GM12878 (cell line): ENCODE results near the gene HOXD10. TPM values are rescaled to one million over a fixed set of nuclear protein-coding genes. Genes with fewer than 3 reads are reported as not detected.

Experiments used
- ATAC-seq: fragments of 200-7000 bp; cut with Tn5 transposase; 3 replicates; pipeline ENCODE4 v1.9.1; 2020; ENCODE audit warnings: mild to moderate bottlenecking, moderate library complexity
- BruUV-seq: library from RNA; stranded (reverse); fragments of 400-500 nt; replicated peaks from 2 replicates; lab custom pipeline; 2021; lab: Mats Ljungman, UMichigan
- CTCF ChIA-PET: fragments of 300-600 bp; sonication (Branson Sonifier 250); formaldehyde crosslinking; extraction: SDS; loops from one replicate; lab custom pipeline; 2021; ENCODE audit warnings: inconsistent platforms; lab: Yijun Ruan, JAX
- POLR2A ChIA-PET: fragments of 350-600 bp; formaldehyde crosslinking; extraction: SDS; loops from one replicate; lab custom pipeline; 2021; ENCODE audit warnings: inconsistent platforms; lab: Charles Lee
- RAD21 ChIA-PET: fragments of 300-600 bp; sonication (Branson Sonifier 250); formaldehyde crosslinking; loops from one replicate; lab custom pipeline; 2023; ENCODE audit warnings: antibody characterized with exemption; ENCODE audit not compliant: unreplicated experiment; lab: Charles Lee
- SMC1A ChIA-PET: fragments of 300-600 bp; sonication (Branson Sonifier 250); formaldehyde crosslinking; loops from one replicate; lab custom pipeline; 2023; ENCODE audit not compliant: unreplicated experiment, uncharacterized antibody; lab: Charles Lee
- DNase-seq: peaks from one replicate; pipeline ENCODE4 v3.0.0-alpha.2; 2011; ENCODE audit warnings: low read depth, low spot score
- FAIRE-seq: peaks from 3 replicates; lab custom pipeline; 2011; peaks lifted over from hg19 to GRCh38; lab: Jason Lieb, UNC
- H2AFZ ChIP-seq: 2 replicates; pipeline ENCODE4 v1.6.0; 2011; ENCODE audit warnings: low read depth, low read length, control low read depth; ENCODE audit not compliant: control insufficient read depth
- H3K27ac ChIP-seq: 2 replicates; pipeline ENCODE4 v1.5.1; 2011; ENCODE audit warnings: control low read depth; ENCODE audit not compliant: control insufficient read depth, insufficient read depth
- H3K27me3 ChIP-seq, 2 experiments: replicated peaks in 1 of 2; 2 replicates each; pipeline versions ENCODE4 v1.6.0 to v1.6.1; 2011; ENCODE audit warnings: low read length in 1 of 2; ENCODE audit not compliant: control insufficient read depth in 2 of 2, insufficient read depth in 2 of 2
- H3K36me3 ChIP-seq, 2 experiments: 2 replicates each; pipeline ENCODE4 v1.5.1; 2011; ENCODE audit warnings: low read length in 1 of 2; ENCODE audit not compliant: control insufficient read depth in 2 of 2, insufficient read depth in 2 of 2
- H3K4me1 ChIP-seq: 2 replicates; pipeline ENCODE4 v1.6.1; 2011; ENCODE audit warnings: mild to moderate bottlenecking, low read length, moderate library complexity, mixed read lengths; ENCODE audit not compliant: control insufficient read depth, insufficient read depth
- H3K4me2 ChIP-seq: 2 replicates; pipeline ENCODE4 v1.6.0; 2011; ENCODE audit warnings: control low read depth; ENCODE audit not compliant: control insufficient read depth, insufficient read depth
- H3K4me3 ChIP-seq: fragments of 200-600 bp; sonication (generic); 2 replicates; pipeline ENCODE4 v1.5.1; 2016
- H3K79me2 ChIP-seq: 2 replicates; pipeline ENCODE4 v1.6.0; 2011; ENCODE audit warnings: low read length; ENCODE audit not compliant: control insufficient read depth, insufficient read depth
- H3K9ac ChIP-seq: 2 replicates; pipeline ENCODE4 v1.8.0; 2011; ENCODE audit warnings: low read length, control low read depth, mixed read lengths; ENCODE audit not compliant: control insufficient read depth, insufficient read depth
- H3K9me3 ChIP-seq: replicated peaks from 3 replicates; pipeline ENCODE4 v1.5.1; 2011; ENCODE audit warnings: mild to moderate bottlenecking, low read length; ENCODE audit not compliant: control insufficient read depth, insufficient read depth
- H4K20me1 ChIP-seq: 2 replicates; pipeline ENCODE4 v1.6.0; 2011; ENCODE audit not compliant: control insufficient read depth, insufficient read depth
- BRCA1 ChIP-seq: IDR thresholded peaks from 2 replicates; pipeline ENCODE4 v1.6.1; 2011; ENCODE audit warnings: low read depth, low read length, improper control_type of control experiment
- KAT2A ChIP-seq: conservative IDR thresholded peaks from 2 replicates; pipeline ENCODE4 v1.6.1; 2011; ENCODE audit warnings: low read depth, low read length; ENCODE audit not compliant: control insufficient read depth
- MTA3 ChIP-seq: IDR thresholded peaks from 2 replicates; pipeline ENCODE4 v1.6.1; 2012; ENCODE audit warnings: low read length, inconsistent platforms, borderline replicate concordance
- RCOR1 ChIP-seq: conservative IDR thresholded peaks from 2 replicates; pipeline ENCODE4 v1.6.1; 2012; ENCODE audit warnings: low read depth, low read length, improper control_type of control experiment
- WRNIP1 ChIP-seq: IDR thresholded peaks from 2 replicates; pipeline ENCODE4 v1.6.1; 2011; ENCODE audit warnings: low read depth, low read length, improper control_type of control experiment, borderline replicate concordance
- WGBS: methylation state at CpG from one replicate; pipeline ENCODE4 v1.1.6; 2016; ENCODE audit warnings: low lambda C conversion rate; ENCODE audit not compliant: insufficient replicate concordance, insufficient coverage; ENCODE audit errors: missing lambda C conversion rate; 5-methylcytosine and 5-hydroxymethylcytosine counted together
- in situ Hi-C: fragments of 300-500 bp; cut with MboI; formaldehyde crosslinking; loops from 9 replicates; pipeline ENCODE4 v1.14.3; 2018; ENCODE audit warnings: mixed read lengths
- intact Hi-C: fragments of 100-400 bp; cut with micrococcal nuclease; formaldehyde crosslinking; loops from one replicate; pipeline ENCODE4 v1.14.2; 2022; ENCODE audit not compliant: unreplicated experiment
- polyA plus RNA-seq, 11 experiments: library from polyadenylated mRNA; depleted of rRNA in 4 of 11; unstranded in 6 of 11; stranded (reverse) in 5 of 11; fragments of >200 nt; fragmentation: Nextera tagmentation in 4 of 11; fragmentation: Illumina TruSeq in 1 of 11; extraction: Ambion mirVana in 4 of 11; extraction: Trizol in 1 of 11; gene quantifications; 1 replicate in 1 of 11; 2 replicates in 10 of 11; pipeline versions ENCODE4 v1.2.1 to v1.2.3, GENCODE V29; 2011 to 2016; ENCODE audit warnings: inconsistent platforms in 2 of 11, missing spikeins in 2 of 11, low read depth in 1 of 11
- total RNA-seq, 4 experiments: library from RNA; depleted of rRNA in 3 of 4; stranded (reverse); fragments of >200 nt in 3 of 4; fragmentation: Illumina TruSeq in 1 of 4; extraction: Trizol in 1 of 4; gene quantifications; 2 replicates each; pipeline versions ENCODE4 v1.2.1 to v1.2.3, GENCODE V29; 2013 to 2021

Gene HOXD10
- total and polyA plus RNA-seq, 10 of the 15 experiments (the other 5 are each of a cell fraction or from before 2014, with no cell fraction given) = not detected

DNA sequence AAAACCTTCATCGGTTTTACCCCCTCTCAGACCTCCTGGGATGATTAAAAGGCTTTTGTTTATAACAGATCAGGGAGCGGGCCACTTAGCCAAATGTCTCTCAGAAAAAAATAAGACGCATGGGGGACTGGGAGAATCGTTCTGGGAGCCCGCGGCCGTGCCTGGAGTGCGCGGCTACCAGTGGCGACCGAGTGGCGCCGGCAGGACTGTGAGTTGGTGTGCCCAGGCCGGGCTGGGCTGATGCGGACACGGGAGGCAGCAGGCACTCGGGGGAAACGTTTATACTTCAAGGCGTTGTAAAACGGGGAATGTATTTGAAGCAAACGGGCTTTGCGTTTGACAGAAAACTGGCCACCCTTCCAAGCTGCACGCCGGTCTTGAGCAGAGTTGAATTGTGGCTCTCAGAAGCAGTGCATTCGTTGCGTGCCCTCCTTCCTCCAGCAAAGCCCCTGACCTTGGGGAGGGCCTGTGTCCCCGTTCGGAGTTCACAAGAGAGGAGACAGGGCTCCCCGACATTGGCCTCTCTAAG lies 4.7 kb upstream of the HOXD10 start:
- Histone ChIP-seq H3K27ac (no peak overlapping the region), H3K27me3 (peaks cover 12 to 35% of the 10 kb centered on the region in 2 experiments), H3K4me2 (no peak overlapping the region), H2AFZ (no peak overlapping the region), H4K20me1 (no peaks in the 10 kb centered on the region), H3K36me3 (no peaks in the 10 kb centered on the region), H3K4me1 (no peaks in the 10 kb centered on the region), H3K9ac (no peak overlapping the region), H3K9me3 (peaks cover 3% of the 10 kb centered on the region; the same call in 1 of the 3 replicates), H3K79me2 (no peaks in the 10 kb centered on the region), H3K4me3 (no peak overlapping the region)
- FAIRE-seq (no peak), ATAC-seq (no peak), DNase-seq (no peak)
- RAD21 ChIA-PET = no interaction called here
- intact Hi-C loops (no loop called here), in situ Hi-C loops (no loop called here)
- BruUV-seq = no TSS peak
- TF ChIP-seq MTA3 = no peak
- no peak for TF ChIP-seq BRCA1
- no peak for TF ChIP-seq KAT2A
- TF ChIP-seq WRNIP1 = no peak
- no peak for TF ChIP-seq RCOR1
- 44% methylated on average over 26 of the region's 29 CpGs for WGBS
- CTCF ChIA-PET = interaction anchor here (0.9 to 2.5 kb wide), 9 partner anchors 14 to 1054 kb away, joined by 3 to 12 read pairs (median 6); no protein-coding TSS in a partner anchor
- SMC1A ChIA-PET = interaction anchor here (1.0 kb wide), 1 partner anchor 540 kb away, joined by 3 read pairs; no protein-coding TSS in a partner anchor
- POLR2A ChIA-PET = no interaction called here
